A172 (cell line): ENCODE measurements around the gene PI4K2A. TPM values are rescaled to one million over a fixed set of nuclear protein-coding genes. Genes with fewer than 3 reads are reported as not detected.

ENCODE experiments used
- total RNA-seq: library from RNA; depleted of rRNA; stranded (reverse); fragments of >200 nt; shearing (Covaris generic); gene quantifications from 2 replicates; pipeline ENCODE4 v1.2.3, GENCODE V29; 2014; rRNA removed

The PI4K2A gene
- total RNA-seq, 1 experiment from 2014 or later = 31.7 TPM

Other genes with a start within 250 kb of the PI4K2A start
- gene RRP12, start 239.3 kb upstream of the PI4K2A start, total RNA-seq = 47.9 and 52.8 TPM in 2 replicates
- gene PGAM1, start 214.5 kb upstream of the PI4K2A start, total RNA-seq = 967 and 1,053 TPM in 2 replicates
- gene EXOSC1, start 194.7 kb upstream of the PI4K2A start, total RNA-seq = 101 and 116 TPM in 2 replicates
- gene ZDHHC16, start 194.5 kb upstream of the PI4K2A start, total RNA-seq = 85.5 and 108 TPM in 2 replicates
- gene MMS19, start 142.2 kb upstream of the PI4K2A start, total RNA-seq = 90.4 and 105 TPM in 2 replicates
- 37.6 and 53.8 TPM in 2 replicates for gene UBTD1, start 141.7 kb upstream of the PI4K2A start, total RNA-seq
- gene ANKRD2, start 67.9 kb upstream of the PI4K2A start, total RNA-seq = 2.0 and 6.7 TPM in 2 replicates
- 6.3 and 7.7 TPM in 2 replicates for gene HOGA1, start 56.3 kb upstream of the PI4K2A start, total RNA-seq
- gene C10orf62, start 51.0 kb upstream of the PI4K2A start, total RNA-seq = 0.38 TPM in 1 of 2 replicates, not detected in the other
- gene MORN4, start 7.2 kb upstream of the PI4K2A start, total RNA-seq = 6.2 and 10.0 TPM in 2 replicates
- 26.7 and 28.7 TPM in 2 replicates for gene AVPI1, start 46.6 kb downstream of the PI4K2A start, total RNA-seq
- gene MARVELD1, start 73.1 kb downstream of the PI4K2A start, total RNA-seq = 68.2 and 69.7 TPM in 2 replicates
- 22.4 and 25.6 TPM in 2 replicates for gene ZFYVE27, start 96.5 kb downstream of the PI4K2A start, total RNA-seq
- not detected in 2 replicates for gene SFRP5, start 131.3 kb downstream of the PI4K2A start, total RNA-seq
- 1.2 and 1.9 TPM in 2 replicates for gene GOLGA7B, start 209.2 kb downstream of the PI4K2A start, total RNA-seq